Retina (tissue), 1 donor: ENCODE measurements around the gene CPEB1.
"Not testable (repeated sequence)": the region's sequence is repeated elsewhere in the genome, so short reads cannot be mapped to it uniquely, and the experiment has no call there.

Source experiments
- DNase-seq: peaks from one replicate; pipeline ENCODE4 v3.0.0-alpha.2; 2016

The CPEB1 gene

GRCh38 chr15:82648257-82649103 lies 1.3 kb upstream of the CPEB1 start:
- peak; percentile 64 for DNase-seq

DNA sequence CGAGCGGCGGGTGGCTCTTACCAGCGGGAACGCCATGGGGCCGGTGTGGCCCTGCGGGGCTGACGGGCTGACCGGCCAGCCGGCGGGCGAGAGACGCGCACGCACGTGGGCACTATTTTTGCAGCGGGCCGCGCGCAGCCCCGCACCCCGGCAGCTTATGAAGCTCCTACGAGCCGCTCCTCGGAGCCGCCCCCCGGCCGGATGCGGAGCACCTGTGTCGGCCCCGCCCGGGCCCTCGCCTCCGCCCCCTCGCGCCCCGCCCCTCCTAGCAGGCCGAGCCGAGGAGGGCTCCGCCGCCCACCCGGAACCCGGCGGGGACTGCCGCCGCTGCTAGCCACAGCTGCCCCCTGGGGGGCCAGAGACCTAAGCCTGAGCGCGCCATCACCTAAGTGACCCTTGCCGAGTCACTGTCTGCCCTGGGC lies 683 bp upstream of the CPEB1 start:
- peak; percentile 62 for DNase-seq

DNA sequence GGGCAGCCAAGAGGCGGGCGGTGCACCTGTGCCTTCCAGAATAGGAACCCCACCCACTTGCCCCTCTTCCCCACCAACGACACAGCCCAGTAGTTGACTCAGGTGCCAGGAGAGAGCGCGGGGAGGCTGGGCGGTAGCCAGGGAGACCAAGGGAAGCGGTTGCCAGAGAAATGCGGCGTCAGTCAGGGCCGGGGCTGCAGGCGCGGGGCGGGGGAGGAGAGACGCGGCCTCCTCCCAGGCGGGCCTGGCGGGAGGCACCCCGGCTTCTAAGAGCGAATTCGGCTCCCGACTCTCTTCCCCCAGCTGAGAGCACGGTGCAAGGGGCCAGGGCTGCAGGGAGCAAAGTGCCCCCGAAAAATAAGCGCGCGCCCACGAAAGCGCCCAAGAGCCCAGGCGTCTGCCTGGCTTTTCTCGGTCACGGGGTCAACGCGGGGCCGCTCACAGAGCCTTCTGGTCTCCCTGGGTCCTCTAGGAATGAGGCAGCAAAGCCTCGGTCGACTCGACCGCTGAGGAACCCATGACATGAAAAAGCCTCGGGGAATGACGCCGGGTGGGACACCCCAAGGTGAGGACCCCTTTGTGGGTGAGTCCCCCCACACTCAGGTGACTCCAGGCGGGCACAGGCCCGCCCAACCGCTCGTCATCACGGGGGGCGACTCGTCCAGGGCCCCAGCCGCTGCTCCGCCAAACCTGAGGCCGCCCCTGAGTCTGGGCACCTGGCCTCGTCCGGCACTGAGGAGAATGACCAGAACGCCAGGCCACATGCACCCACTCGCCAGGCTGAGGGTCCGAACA lies 716 bp downstream of the CPEB1 start:
- DNase-seq = peak; percentile 88

DNA sequence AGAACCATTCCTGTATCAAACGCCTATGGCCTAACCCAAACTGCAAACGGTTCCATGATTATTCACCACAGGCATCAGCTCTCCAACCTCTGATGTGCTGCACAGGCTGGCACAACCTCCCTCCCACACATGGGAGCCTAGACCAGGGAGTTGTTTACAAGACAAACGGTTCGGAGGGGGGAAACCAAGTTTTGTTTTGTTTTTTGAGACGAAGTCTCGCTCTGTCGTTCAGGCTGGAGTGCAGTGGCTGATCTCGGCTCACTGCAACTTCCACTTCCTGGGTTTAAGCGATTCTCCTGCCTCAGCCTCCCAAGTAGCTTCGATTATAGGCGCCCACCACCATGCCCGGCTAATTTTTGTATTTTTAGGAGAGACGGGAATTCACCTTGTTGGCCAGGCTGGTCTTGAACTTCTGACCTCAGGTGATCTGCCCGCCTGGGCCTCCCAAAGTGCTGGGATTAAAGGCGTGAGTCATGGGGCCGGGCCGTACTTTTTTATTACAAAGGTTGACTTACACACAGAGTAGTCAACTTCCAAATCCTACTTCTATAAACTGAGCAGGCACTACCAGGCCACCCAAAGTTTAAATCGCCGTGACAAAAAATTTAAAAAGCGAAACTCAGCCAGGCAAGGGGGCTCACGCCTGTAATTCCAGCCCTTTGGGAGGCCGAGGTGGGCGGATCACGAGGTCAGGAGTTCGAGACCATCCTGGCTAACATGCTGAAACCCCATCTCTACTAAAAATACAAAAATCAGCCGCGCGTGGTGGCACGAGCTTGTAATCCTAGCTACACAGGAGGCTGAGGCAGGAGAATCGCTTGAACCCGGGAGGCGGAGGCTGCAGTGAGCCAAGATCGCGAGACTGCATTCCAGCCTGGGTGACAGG lies 2.0 kb downstream of the CPEB1 start:
- not testable (repeated sequence) for DNase-seq

GRCh38 chr15:82643992-82644391 lies 3.2 kb downstream of the CPEB1 start:
- DNase-seq = peak; percentile 33

- DNase-seq = no peak
Measured at GRCh38 chr15:82642656-82643055, 4.5 kb downstream of the CPEB1 start.

- DNase-seq = no peak
Measured at GRCh38 chr15:82641129-82641798, 5.9 kb downstream of the CPEB1 start.

GRCh38 chr15:82640672-82641071 lies 6.5 kb downstream of the CPEB1 start:
- no peak for DNase-seq

- no peak for DNase-seq
Measured at GRCh38 chr15:82635798-82636197, 11.4 kb downstream of the CPEB1 start.

GRCh38 chr15:82630033-82630432 lies 17.1 kb downstream of the CPEB1 start:
- no peak for DNase-seq

DNA sequence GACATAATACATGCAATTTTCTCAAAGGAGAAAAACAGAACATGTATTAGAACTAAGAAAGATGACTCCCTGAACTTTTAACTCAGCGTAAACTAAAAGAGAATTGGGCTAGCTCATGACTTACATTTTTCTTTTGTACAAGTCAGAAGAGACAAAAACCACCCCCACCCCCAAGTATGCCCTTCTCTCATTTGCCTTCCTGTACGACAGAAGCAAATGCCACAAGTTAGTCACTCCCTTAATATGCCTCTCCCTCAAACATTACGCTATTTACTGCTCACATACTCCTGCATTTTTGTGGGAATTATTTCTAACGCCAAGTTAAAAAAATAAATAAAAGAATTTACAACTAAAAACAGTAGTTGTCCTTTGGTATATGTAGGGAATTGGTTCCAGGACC lies 22.0 kb downstream of the CPEB1 start:
- no peak for DNase-seq

DNA sequence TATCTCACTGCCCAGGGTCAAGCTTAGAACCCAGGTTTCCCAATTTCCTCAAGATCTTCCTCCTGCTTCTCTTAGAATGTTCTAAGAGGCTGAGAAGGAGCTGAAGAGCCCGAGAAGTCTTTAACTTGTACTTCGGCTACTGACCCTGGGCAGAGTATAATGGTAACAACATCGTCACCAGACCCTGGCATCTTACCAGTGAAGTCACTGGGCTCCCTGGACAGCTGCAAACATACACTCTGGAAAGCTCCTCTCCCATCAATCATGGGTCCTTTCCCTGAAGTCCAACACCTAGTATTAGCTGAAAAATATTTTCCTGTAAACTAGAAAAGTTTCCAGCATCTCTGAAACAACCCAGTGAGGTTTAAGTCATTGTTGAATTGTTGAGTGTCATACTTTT lies 22.7 kb downstream of the CPEB1 start:
- no peak for DNase-seq

DNA sequence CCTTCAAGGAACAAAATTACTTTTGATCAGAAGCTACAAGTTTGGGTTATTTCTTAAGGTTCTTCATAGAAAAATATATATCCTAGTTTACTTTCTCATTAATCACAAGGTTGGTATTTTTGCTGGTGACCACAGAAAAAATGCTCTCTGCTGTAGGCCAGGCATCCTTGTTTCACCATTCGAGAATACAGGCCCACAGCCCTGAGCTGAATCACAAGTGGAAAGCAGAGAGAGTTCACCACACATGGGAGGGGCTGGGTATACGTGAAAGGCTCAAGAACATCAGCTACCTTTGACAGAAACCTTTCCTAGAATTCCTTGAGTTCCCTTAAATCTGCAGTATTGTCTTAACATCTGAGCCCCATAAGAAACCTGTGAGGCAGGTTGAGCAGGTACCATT lies 23.2 kb downstream of the CPEB1 start:
- no peak for DNase-seq

DNA sequence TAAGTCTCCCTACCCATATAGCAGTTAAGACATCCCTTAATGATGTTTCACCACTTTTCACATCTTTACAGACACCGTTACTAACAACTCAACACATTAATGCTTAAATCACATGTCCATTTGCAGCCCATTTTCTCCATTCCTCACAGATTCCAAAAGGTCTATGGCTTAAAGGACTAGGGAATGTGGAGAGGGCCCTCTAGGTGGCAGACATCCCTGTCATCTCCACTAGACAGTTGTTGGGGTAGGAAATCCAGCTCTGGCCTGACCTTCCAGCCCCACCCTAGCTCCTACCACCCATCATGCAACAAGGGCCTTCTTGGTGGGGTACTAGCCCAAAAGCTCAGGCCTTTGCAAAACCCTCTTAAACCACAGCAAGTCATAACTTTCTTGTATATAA lies 25.2 kb downstream of the CPEB1 start:
- DNase-seq = no peak

DNA sequence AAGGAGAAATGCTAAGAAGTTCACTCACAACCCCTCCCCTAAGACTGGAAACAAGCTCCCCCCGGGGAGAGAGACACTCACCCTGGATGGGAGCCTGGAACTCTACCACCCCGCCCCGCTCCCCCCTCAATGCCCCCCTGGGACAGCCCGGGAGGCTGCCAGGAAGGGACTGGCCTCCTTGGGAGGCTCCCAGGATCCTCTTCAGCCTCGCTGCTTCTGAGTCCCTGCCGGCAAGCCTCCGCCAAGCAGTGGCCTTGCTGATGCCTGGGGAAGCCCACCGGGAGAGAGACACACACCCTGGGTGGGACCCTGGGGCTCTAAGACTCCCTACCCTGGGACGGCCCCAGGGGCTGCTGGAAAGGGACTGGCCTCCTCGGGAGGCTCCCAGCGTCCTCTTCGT lies 33.4 kb downstream of the CPEB1 start:
- DNase-seq = no peak

DNA sequence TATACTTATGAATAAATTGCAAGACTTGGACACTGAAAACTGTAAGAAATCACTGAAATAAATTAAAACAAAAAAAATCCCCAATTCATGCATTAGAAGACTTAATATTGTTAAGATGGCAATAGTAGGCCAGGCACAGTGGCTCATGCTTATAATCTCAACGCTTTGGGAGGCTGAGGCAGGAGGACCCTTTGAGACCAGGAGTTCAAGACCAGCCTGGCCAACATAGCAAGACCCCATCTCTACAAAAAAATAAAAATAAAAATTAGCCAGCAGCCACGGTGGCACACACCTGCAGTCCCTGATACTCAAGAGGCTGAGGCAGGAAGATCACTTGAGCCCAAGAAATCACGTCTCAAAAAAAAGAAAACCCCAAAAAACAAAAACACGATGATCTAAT lies 35.8 kb downstream of the CPEB1 start:
- DNase-seq = no peak

GRCh38 chr15:82602195-82602594 lies 45.0 kb downstream of the CPEB1 start:
- no peak for DNase-seq

DNA sequence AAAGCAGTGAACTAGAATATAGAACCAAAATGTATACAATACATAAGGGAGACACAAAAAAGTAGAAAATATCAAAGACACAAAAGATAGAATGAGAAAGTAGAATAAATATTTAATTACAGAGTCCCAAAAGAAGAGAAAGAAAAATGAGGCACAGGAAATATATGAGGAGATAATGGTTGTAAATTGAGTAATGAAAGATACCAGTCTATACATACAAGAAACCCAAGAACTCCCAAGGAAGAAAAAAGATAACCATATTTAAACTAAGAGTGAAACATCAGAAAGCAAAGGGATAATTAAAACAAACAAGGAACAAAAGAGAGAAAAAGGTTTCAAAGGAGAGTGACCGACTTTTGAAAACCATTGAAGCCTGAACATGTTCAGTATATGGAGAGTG lies 47.3 kb downstream of the CPEB1 start:
- DNase-seq = no peak

- DNase-seq = no peak
Measured at GRCh38 chr15:82597815-82598214, 49.3 kb downstream of the CPEB1 start.

GRCh38 chr15:82595766-82596165 lies 51.4 kb downstream of the CPEB1 start:
- DNase-seq = peak; percentile 11

DNA sequence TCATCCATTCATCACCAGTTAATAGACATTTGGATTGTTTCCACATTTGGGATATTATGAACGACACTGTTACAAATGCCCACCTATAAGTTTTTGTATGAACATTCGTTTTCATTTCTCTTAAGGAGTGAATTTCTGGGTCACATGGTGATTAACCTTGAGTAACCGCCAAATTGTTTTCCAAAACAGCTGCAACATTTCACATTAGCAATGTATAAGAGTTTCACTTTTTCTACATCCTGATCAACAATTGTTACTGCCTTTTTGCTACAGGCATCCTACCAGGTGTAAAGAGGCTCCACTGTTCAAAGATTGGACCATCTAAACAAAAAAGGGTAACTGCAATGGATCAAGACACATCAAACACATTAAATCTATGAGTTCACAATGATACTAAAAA lies 52.0 kb downstream of the CPEB1 start:
- DNase-seq = no peak

DNA sequence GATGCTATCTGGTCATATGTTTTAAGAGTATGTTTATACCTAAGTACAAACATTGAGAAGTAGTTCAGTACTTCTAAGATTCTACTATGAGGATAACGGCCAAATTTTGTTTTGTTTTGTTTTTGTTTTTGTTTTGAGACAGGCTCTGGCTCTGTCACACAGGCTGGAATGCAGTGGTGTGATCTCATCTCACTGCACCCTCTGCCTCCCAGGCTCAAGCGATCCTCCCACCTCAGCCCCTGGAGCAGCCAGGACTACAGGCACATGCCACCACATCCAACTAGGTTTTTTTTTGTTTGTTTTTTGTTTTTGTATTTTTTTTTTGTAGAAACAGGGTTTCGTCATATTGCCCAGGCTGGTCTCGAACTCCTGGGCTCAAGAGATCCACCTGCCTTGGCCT lies 59.4 kb downstream of the CPEB1 start:
- DNase-seq = no peak

GRCh38 chr15:82585072-82585471 lies 62.1 kb downstream of the CPEB1 start:
- no peak for DNase-seq
